ENCODE results near the gene CTBP2.
"Not testable (repeated sequence)": the region's sequence is repeated elsewhere in the genome, so short reads cannot be mapped to it uniquely, and the experiment has no call there.

Gene CTBP2

GRCh38 chr10:125059348-125059747, 101.0 kb downstream of the CTBP2 start:
- not testable (repeated sequence) for DNase-seq

GRCh38 chr10:125057158-125058001, 103.0 kb downstream of the CTBP2 start:
- no peak for DNase-seq

- no peak for DNase-seq
Measured at GRCh38 chr10:125056161-125057132, 103.9 kb downstream of the CTBP2 start.

- DNase-seq = no peak
Measured at GRCh38 chr10:125055446-125055845, 104.9 kb downstream of the CTBP2 start.

GRCh38 chr10:125054669-125055268, 105.6 kb downstream of the CTBP2 start:
- DNase-seq = no peak

- no peak for DNase-seq
Measured at GRCh38 chr10:125054216-125054615, 106.1 kb downstream of the CTBP2 start.

- DNase-seq = no peak
Measured at GRCh38 chr10:125052146-125052545, 108.2 kb downstream of the CTBP2 start.

GRCh38 chr10:125050383-125050782, 110.0 kb downstream of the CTBP2 start:
- DNase-seq = no peak

GRCh38 chr10:125049216-125049881, 111.0 kb downstream of the CTBP2 start:
- no peak for DNase-seq

GRCh38 chr10:125048094-125048864, 112.1 kb downstream of the CTBP2 start:
- DNase-seq = peak; percentile 80

GRCh38 chr10:125043841-125044658, 116.3 kb downstream of the CTBP2 start:
- no peak for DNase-seq

GRCh38 chr10:125041856-125042506, 118.4 kb downstream of the CTBP2 start:
- no peak for DNase-seq

- DNase-seq = no peak
Measured at GRCh38 chr10:125039354-125039769, 121.0 kb downstream of the CTBP2 start.

GRCh38 chr10:125038637-125039036, 121.7 kb downstream of the CTBP2 start:
- no peak for DNase-seq

GRCh38 chr10:125037145-125037877, 123.1 kb downstream of the CTBP2 start:
- no peak for DNase-seq

- DNase-seq = no peak
Measured at GRCh38 chr10:125035588-125036295, 124.6 kb downstream of the CTBP2 start.

GRCh38 chr10:125035136-125035535, 125.2 kb downstream of the CTBP2 start:
- DNase-seq = no peak

- DNase-seq = no peak
Measured at GRCh38 chr10:125034675-125035074, 125.7 kb downstream of the CTBP2 start.

Data from activated CD4-positive, alpha-beta T cell treated with anti-CD3 and anti-CD28 coated beads for 48 hours (primary cell).